Chondrocyte (in vitro differentiated cells): ENCODE data around the gene USH2A. TPM values are rescaled to one million over a fixed set of nuclear protein-coding genes. Genes with fewer than 3 reads are reported as not detected.
"Not testable (repeated sequence)": the region's sequence is repeated elsewhere in the genome, so short reads cannot be mapped to it uniquely, and the experiment has no call there.

ENCODE experiments used
- DNase-seq: peaks from one replicate; pipeline ENCODE4 v3.0.0; 2021; ENCODE audit warnings: mixed read lengths, low spot score
- H3K27ac Mint-ChIP-seq: one replicate; pipeline ENCODE4 v1.8.0; 2021; ENCODE audit warnings: mild to moderate bottlenecking, moderate library complexity, mixed read lengths; ENCODE audit not compliant: unreplicated experiment
- H3K27me3 Mint-ChIP-seq: 2 replicates; pipeline ENCODE4 v1.8.0; 2021; ENCODE audit warnings: low read depth, mixed read lengths
- H3K36me3 Mint-ChIP-seq: 2 replicates; pipeline ENCODE4 v1.8.0; 2021; ENCODE audit warnings: low read depth, mixed read lengths
- H3K4me1 Mint-ChIP-seq: 2 replicates; pipeline ENCODE4 v1.8.0; 2021; ENCODE audit warnings: low read depth, mild to moderate bottlenecking, mixed read lengths
- H3K4me3 Mint-ChIP-seq: one replicate; pipeline ENCODE4 v1.8.0; 2021; ENCODE audit warnings: mild to moderate bottlenecking, moderate library complexity, mixed read lengths; ENCODE audit not compliant: unreplicated experiment
- H3K9me3 Mint-ChIP-seq: 2 replicates; pipeline ENCODE4 v1.8.0; 2021; ENCODE audit warnings: low read depth, mixed read lengths
- CTCF ChIP-seq: fragments of 200-600 bp; sonication (generic); IDR thresholded peaks from 2 replicates; pipeline ENCODE4 v1.5.0; 2021; ENCODE audit warnings: antibody characterized with exemption, mild to moderate bottlenecking, moderate library complexity
- total RNA-seq: library from RNA; stranded (reverse); gene quantifications from 3 replicates; pipeline ENCODE4 v1.2.1, GENCODE V29; 2021

The USH2A gene
- total RNA-seq, 1 donor from 2014 or later, result not detected

GRCh38 chr1:216024546-216024945, 398.7 kb downstream of the USH2A start:
- Mint-ChIP-seq H3K9me3 (no peaks in the 10 kb centered on the region), H3K27me3 (peaks cover 12% of the 10 kb centered on the region), H3K4me3 (no peak overlapping the region), H3K4me1 (no peaks in the 10 kb centered on the region), H3K36me3 (no peaks in the 10 kb centered on the region), H3K27ac (no peak overlapping the region)
- no peak for DNase-seq
- TF ChIP-seq CTCF, result no peak

GRCh38 chr1:216020743-216021345, 402.4 kb downstream of the USH2A start:
- Mint-ChIP-seq H3K9me3 (no peaks in the 10 kb centered on the region), H3K36me3 (no peaks in the 10 kb centered on the region), H3K27ac (no peak overlapping the region), H3K27me3 (peaks cover 13% of the 10 kb centered on the region), H3K4me3 (no peak overlapping the region), H3K4me1 (no peaks in the 10 kb centered on the region)
- DNase-seq, result no peak
- no peak for TF ChIP-seq CTCF

- TF ChIP-seq CTCF, result no peak
- H3K9me3 Mint-ChIP-seq, result no peaks in the 10 kb centered on the region
- peaks cover 12% of the 10 kb centered on the region for H3K27me3 Mint-ChIP-seq
- no peak overlapping the region for H3K27ac Mint-ChIP-seq
- H3K4me1 Mint-ChIP-seq, result no peaks in the 10 kb centered on the region
- H3K4me3 Mint-ChIP-seq, result no peak overlapping the region
- no peak for DNase-seq
- no peaks in the 10 kb centered on the region for H3K36me3 Mint-ChIP-seq
Observed at GRCh38 chr1:216015116-216015515, 408.1 kb downstream of the USH2A start.

- TF ChIP-seq CTCF, result no peak
- Mint-ChIP-seq H3K27ac (no peak overlapping the region), H3K27me3 (peaks cover 14% of the 10 kb centered on the region), H3K36me3 (no peaks in the 10 kb centered on the region), H3K4me3 (no peak overlapping the region), H3K4me1 (no peaks in the 10 kb centered on the region), H3K9me3 (no peaks in the 10 kb centered on the region)
- no peak for DNase-seq
Observed at GRCh38 chr1:216014086-216014485, 409.2 kb downstream of the USH2A start.

- H3K36me3 Mint-ChIP-seq, H3K27me3 Mint-ChIP-seq, H3K4me1 Mint-ChIP-seq, DNase-seq, H3K4me3 Mint-ChIP-seq, H3K27ac Mint-ChIP-seq, H3K9me3 Mint-ChIP-seq: not testable (repeated sequence)
Observed at GRCh38 chr1:216009456-216009855, 413.8 kb downstream of the USH2A start.

- TF ChIP-seq CTCF, result no peak
- no peak for DNase-seq
- no peaks in the 10 kb centered on the region for H3K36me3 Mint-ChIP-seq
Observed at GRCh38 chr1:216005916-216006315, 417.3 kb downstream of the USH2A start.

More at GRCh38 chr1:216005916-216006315, 417.3 kb downstream of the USH2A start:
- Mint-ChIP-seq H3K27ac (no peak overlapping the region), H3K4me1 (no peaks in the 10 kb centered on the region), H3K27me3 (peaks cover 7% of the 10 kb centered on the region), H3K9me3 (no peaks in the 10 kb centered on the region), H3K4me3 (no peak overlapping the region)
